HG03135 (cell line): ENCODE results near the gene GSTM3.
"Not testable (repeated sequence)": the region's sequence is repeated elsewhere in the genome, so short reads cannot be mapped to it uniquely, and the experiment has no call there.

Experiments used
- ATAC-seq: cut with Tn5 transposase; IDR thresholded peaks from one replicate; pipeline ENCODE4 v1.9.1; 2021; ENCODE audit warnings: mild to moderate bottlenecking, moderate library complexity; ENCODE audit not compliant: unreplicated experiment

GSTM3 gene

GRCh38 chr1:109762821-109763645, 22.2 kb upstream of the GSTM3 start:
- ATAC-seq = no peak

- ATAC-seq = no peak
These were observed 21.3 kb upstream of the GSTM3 start for GRCh38 chr1:109762039-109762585.

GRCh38 chr1:109761227-109762038, 20.6 kb upstream of the GSTM3 start:
- ATAC-seq = no peak

GRCh38 chr1:109760581-109761226, 19.9 kb upstream of the GSTM3 start:
- no peak for ATAC-seq

GRCh38 chr1:109759513-109760334, 18.9 kb upstream of the GSTM3 start:
- ATAC-seq = no peak

GRCh38 chr1:109757936-109758786, 17.3 kb upstream of the GSTM3 start:
- no peak for ATAC-seq

- ATAC-seq = no peak
These were observed 16.1 kb upstream of the GSTM3 start for GRCh38 chr1:109756848-109757521.

GRCh38 chr1:109756325-109756724, 15.5 kb upstream of the GSTM3 start:
- not testable (repeated sequence) for ATAC-seq

- ATAC-seq = no peak
These were observed 13.9 kb upstream of the GSTM3 start for GRCh38 chr1:109754738-109755137.

GRCh38 chr1:109751531-109752260, 10.9 kb upstream of the GSTM3 start:
- no peak for ATAC-seq

GRCh38 chr1:109750920-109751319, 10.1 kb upstream of the GSTM3 start:
- no peak for ATAC-seq

GRCh38 chr1:109750241-109750882, 9.5 kb upstream of the GSTM3 start:
- no peak for ATAC-seq

GRCh38 chr1:109749221-109749620, 8.4 kb upstream of the GSTM3 start:
- ATAC-seq = no peak

GRCh38 chr1:109748311-109748710, 7.5 kb upstream of the GSTM3 start:
- ATAC-seq = not testable (repeated sequence)

- peak; percentile 85 for ATAC-seq
These were observed 862 bp downstream of the GSTM3 start for GRCh38 chr1:109739738-109740614.

GRCh38 chr1:109733236-109733870, 7.5 kb downstream of the GSTM3 start:
- ATAC-seq = no peak
